Measurements from ENCODE around the gene FBXW5. TPM values are rescaled to one million over a fixed set of nuclear protein-coding genes. Genes with fewer than 3 reads are reported as not detected.

The FBXW5 gene
- polyA plus RNA-seq, 3 donors: 85.3 to 117 (median 92.7) TPM

GRCh38 chr9:136946228-136947027 is 1.9 kb upstream of the FBXW5 start:
- Mint-ChIP-seq H3K36me3 (peaks cover 8 to 19% of the 10 kb centered on the region in 2 donors), H3K9me3 (no peaks in the 10 kb centered on the region), H3K4me3 (no peak overlapping the region), H3K27me3 (ENCODE audit: low read depth in 3 of 3) (peaks cover 0 to 6% (median 4%) of the 10 kb centered on the region in 3 donors), H3K4me1 (peaks cover 15% of the 10 kb centered on the region), H3K27ac (no peak overlapping the region)
- H3K4me1 ChIP-seq (ENCODE audit: control insufficient read depth in 1 of 2, insufficient read depth in 2 of 2, low read length in 2 of 2): peaks cover 25 to 41% of the 10 kb centered on the region in 2 donors
- H4K20me1 ChIP-seq (ENCODE audit: insufficient read depth, low read length): peaks cover 25% of the 10 kb centered on the region
- H3K27me3 ChIP-seq (ENCODE audit: control insufficient read depth in 2 of 2, insufficient read depth in 2 of 2, low read length in 2 of 2): no peaks in the 10 kb centered on the region
- H3K9ac ChIP-seq (ENCODE audit: insufficient read depth, low read length, poor library complexity, severe bottlenecking): no peak overlapping the region
- peaks cover 16 to 18% of the 10 kb centered on the region in 2 donors for H3K36me3 ChIP-seq (replicated peaks in 1 of 2; ENCODE audit: control insufficient read depth in 1 of 2, insufficient read depth in 2 of 2, low read length in 2 of 2)
- DNase-seq: no peak
- no peak overlapping the region for H3K4me2 ChIP-seq (replicated peaks; ENCODE audit: extremely low read depth, low read length, poor library complexity, severe bottlenecking)
- H3K4me3 ChIP-seq (replicated peaks in 1 of 3; ENCODE audit: low read depth in 2 of 3, low read length in 3 of 3): no peak overlapping the region
- no peak overlapping the region for H2AFZ ChIP-seq (ENCODE audit: insufficient read depth, low read depth, low read length, poor library complexity, severe bottlenecking)
- H3K9me3 ChIP-seq (replicated peaks in 1 of 2; ENCODE audit: control insufficient read depth in 1 of 2, insufficient read depth in 1 of 2, low read length in 2 of 2): no peaks in the 10 kb centered on the region
- intact Hi-C loops (cut with micrococcal nuclease): loop anchor here (10.0 kb wide), 3 partner anchors 88 to 142 kb away; partner anchors contain the start of genes AJM1 (in 1 of the 2), FUT7 (in 1 of the 2), PHPT1 (in 1 of the 2) and RABL6 (in 1 of the 2)
- TF ChIP-seq CTCF (IDR thresholded peaks at IDR 0.05): no peak
- no peak overlapping the region for H3K27ac ChIP-seq (ENCODE audit: low read depth in 1 of 2, low read length in 2 of 2)
- 84% methylated on average over 20 of the region's 27 CpGs for WGBS (ENCODE audit: insufficient coverage)
- H3K79me2 ChIP-seq (ENCODE audit: insufficient read depth, low read length): peaks cover 20% of the 10 kb centered on the region

GRCh38 chr9:136945333-136946227 is 1.0 kb upstream of the FBXW5 start:
- Histone ChIP-seq H3K9me3 (replicated peaks in 1 of 2; ENCODE audit: control insufficient read depth in 1 of 2, insufficient read depth in 1 of 2, low read length in 2 of 2) (no peaks in the 10 kb centered on the region), H4K20me1 (ENCODE audit: insufficient read depth, low read length) (peaks cover 33% of the 10 kb centered on the region), H3K4me2 (replicated peaks; ENCODE audit: extremely low read depth, low read length, poor library complexity, severe bottlenecking) (no peak overlapping the region), H3K27me3 (ENCODE audit: control insufficient read depth in 2 of 2, insufficient read depth in 2 of 2, low read length in 2 of 2) (no peaks in the 10 kb centered on the region), H3K4me1 (ENCODE audit: control insufficient read depth in 1 of 2, insufficient read depth in 2 of 2, low read length in 2 of 2) (peaks cover 24 to 38% of the 10 kb centered on the region in 2 donors), H2AFZ (ENCODE audit: insufficient read depth, low read depth, low read length, poor library complexity, severe bottlenecking) (no peak overlapping the region), H3K36me3 (replicated peaks in 1 of 2; ENCODE audit: control insufficient read depth in 1 of 2, insufficient read depth in 2 of 2, low read length in 2 of 2) (peaks cover 25 to 27% of the 10 kb centered on the region in 2 donors), H3K4me3 (replicated peaks in 1 of 3; ENCODE audit: low read depth in 2 of 3, low read length in 3 of 3) (no peak overlapping the region), H3K9ac (ENCODE audit: insufficient read depth, low read length, poor library complexity, severe bottlenecking) (no peak overlapping the region), H3K27ac (ENCODE audit: low read depth in 1 of 2, low read length in 2 of 2) (no peak overlapping the region), H3K79me2 (ENCODE audit: insufficient read depth, low read length) (peaks cover 20% of the 10 kb centered on the region)
- Mint-ChIP-seq H3K9me3 (no peaks in the 10 kb centered on the region), H3K27me3 (ENCODE audit: low read depth in 3 of 3) (peaks cover 0 to 6% (median 4%) of the 10 kb centered on the region in 3 donors), H3K4me3 (no peak overlapping the region), H3K4me1 (peaks cover 15% of the 10 kb centered on the region), H3K27ac (peak overlapping the region in 1 of 7 donors; percentile 71), H3K36me3 (peaks cover 16 to 27% of the 10 kb centered on the region in 2 donors)
- DNase-seq: no peak
- intact Hi-C loops (cut with micrococcal nuclease): loop anchor here (2.0 to 10.0 kb wide), 4 partner anchors 59 to 141 kb away; partner anchors contain the start of genes AJM1 (in 1 of the 2), FUT7 (in 1 of the 2), PHPT1 (in 1 of the 2) and RABL6 (in 1 of the 2)
- no peak for TF ChIP-seq CTCF (IDR thresholded peaks at IDR 0.05)
- 81% methylated on average over 18 of the region's 30 CpGs for WGBS (ENCODE audit: insufficient coverage)
